H1 (cell line): ENCODE measurements around the gene CUTA. TPM values are rescaled to one million over a fixed set of nuclear protein-coding genes. Genes with fewer than 3 reads are reported as not detected.

Source experiments
- CTCF ChIA-PET: fragments of 300-600 bp; sonication (Branson Sonifier 250); formaldehyde crosslinking; loops from one replicate; lab custom pipeline; 2021; ENCODE audit not compliant: partially characterized antibody; lab: Charles Lee
- POLR2A ChIA-PET: fragments of 300-600 bp; sonication (Branson Sonifier 250); formaldehyde crosslinking; loops from one replicate; lab custom pipeline; 2021; ENCODE audit warnings: inconsistent platforms; ENCODE audit not compliant: partially characterized antibody; lab: Charles Lee
- DNase-seq, 2 experiments: peaks; one replicate each; pipeline versions ENCODE4 v3.0.0 to v3.0.0-alpha.2; 2010 to 2022; ENCODE audit warnings: low spot score in 2 of 2, low read depth in 1 of 2, mixed read lengths in 1 of 2
- FAIRE-seq: peaks from 2 replicates; lab custom pipeline; 2011; peaks lifted over from hg19 to GRCh38; lab: Jason Lieb, UNC
- H2AFZ ChIP-seq: 2 replicates; pipeline ENCODE4 v1.8.1; 2012; ENCODE audit warnings: low read length, inconsistent platforms
- H2AK5ac ChIP-seq: 2 replicates; pipeline ENCODE4 v1.6.1; 2013; ENCODE audit warnings: low read depth, low read length
- H2BK120ac ChIP-seq: replicated peaks from 2 replicates; pipeline ENCODE3; 2013; ENCODE audit warnings: low read depth, low read length, inconsistent platforms
- H2BK12ac ChIP-seq: 2 replicates; pipeline ENCODE4 v1.6.1; 2013; ENCODE audit warnings: low read depth, low read length
- H2BK15ac ChIP-seq: 2 replicates; pipeline ENCODE4 v1.6.1; 2013; ENCODE audit warnings: low read length
- H2BK20ac ChIP-seq: 2 replicates; pipeline ENCODE4 v1.6.1; 2013; ENCODE audit warnings: low read length
- H2BK5ac ChIP-seq: 2 replicates; pipeline ENCODE4 v1.6.1; 2013; ENCODE audit warnings: low read depth, low read length
- H3K14ac ChIP-seq: 2 replicates; pipeline ENCODE4 v1.6.1; 2013; ENCODE audit warnings: inconsistent platforms; ENCODE audit not compliant: insufficient read length
- H3K18ac ChIP-seq: 2 replicates; pipeline ENCODE4 v1.6.1; 2013; ENCODE audit warnings: low read length; ENCODE audit errors: extremely low read depth
- H3K23ac ChIP-seq: 2 replicates; pipeline ENCODE4 v1.6.1; 2013; ENCODE audit warnings: inconsistent platforms; ENCODE audit not compliant: insufficient read length
- H3K23me2 ChIP-seq: 2 replicates; pipeline ENCODE4 v1.6.1; 2013; ENCODE audit warnings: low read depth, low read length
- H3K27ac ChIP-seq: 2 replicates; pipeline ENCODE4 v1.6.1; 2011; ENCODE audit warnings: low read depth, low read length, inconsistent platforms
- H3K27me3 ChIP-seq, 4 experiments: replicated peaks in 1 of 4; 1 replicate in 1 of 4; 2 replicates in 3 of 4; pipeline versions ENCODE4 v1.6.1 to v1.8.1; 2011 to 2013; ENCODE audit warnings: low read length in 3 of 4, mild to moderate bottlenecking in 3 of 4, inconsistent platforms in 2 of 4, mixed read lengths in 2 of 4, moderate library complexity in 1 of 4; ENCODE audit not compliant: control insufficient read depth in 3 of 4, insufficient read depth in 3 of 4; ENCODE audit errors: extremely low read depth in 1 of 4
- H3K36me3 ChIP-seq, 4 experiments: 2 replicates each; pipeline versions ENCODE4 v1.6.1 to v1.8.1; 2011 to 2013; ENCODE audit warnings: mild to moderate bottlenecking in 4 of 4, low read length in 3 of 4, moderate library complexity in 2 of 4, control low read depth in 1 of 4, inconsistent platforms in 1 of 4; ENCODE audit not compliant: insufficient read depth in 4 of 4, control insufficient read depth in 2 of 4
- H3K4ac ChIP-seq: replicated peaks from 2 replicates; pipeline ENCODE3; 2013; ENCODE audit warnings: low read length, low read depth, mixed read lengths, inconsistent platforms; ENCODE audit not compliant: insufficient read length
- H3K4me1 ChIP-seq, 4 experiments: replicated peaks in 1 of 4; 1 replicate in 1 of 4; 2 replicates in 3 of 4; pipeline versions ENCODE4 v1.6.1 to v1.8.1; 2011 to 2013; ENCODE audit warnings: low read length in 3 of 4, inconsistent platforms in 2 of 4, mixed read lengths in 1 of 4; ENCODE audit not compliant: insufficient read depth in 4 of 4, control insufficient read depth in 3 of 4
- H3K4me2 ChIP-seq, 2 experiments: 2 replicates each; pipeline versions ENCODE4 v1.6.1 to v1.8.1; 2011 to 2013; ENCODE audit warnings: low read depth in 2 of 2, low read length in 2 of 2, control low read depth in 1 of 2, inconsistent platforms in 1 of 2, mild to moderate bottlenecking in 1 of 2; ENCODE audit not compliant: insufficient read depth in 1 of 2
- H3K4me3 ChIP-seq, 4 experiments: fragments of 200-600, 300-600 bp in 1 of 4; sonication (generic), shearing (Covaris generic), sonication (Bioruptor Twin) in 1 of 4; 2 replicates each; pipeline versions ENCODE4 v1.5.1 to v1.8.1; 2011 to 2016; ENCODE audit warnings: low read length in 4 of 4, low read depth in 3 of 4, control low read depth in 2 of 4, inconsistent platforms in 2 of 4, mild to moderate bottlenecking in 2 of 4, mixed read lengths in 1 of 4, moderate library complexity in 1 of 4; ENCODE audit not compliant: insufficient read depth in 2 of 4; ENCODE audit errors: extremely low read depth in 1 of 4
- H3K56ac ChIP-seq: replicated peaks from 2 replicates; pipeline ENCODE3; 2013; ENCODE audit warnings: low read depth, mild to moderate bottlenecking, mixed read lengths, low read length, inconsistent platforms; ENCODE audit not compliant: insufficient read length
- H3K79me1 ChIP-seq: 2 replicates; pipeline ENCODE4 v1.6.1; 2013; ENCODE audit warnings: low read depth, low read length, control low read depth
- H3K79me2 ChIP-seq, 2 experiments: 2 replicates each; pipeline versions ENCODE4 v1.6.1 to v1.8.1; 2012 to 2013; ENCODE audit warnings: low read length in 2 of 2, mild to moderate bottlenecking in 2 of 2, inconsistent platforms in 1 of 2; ENCODE audit not compliant: insufficient read depth in 2 of 2, control insufficient read depth in 1 of 2
- H3K9ac ChIP-seq, 4 experiments: replicated peaks in 1 of 4; 1 replicate in 1 of 4; 2 replicates in 3 of 4; pipeline versions ENCODE4 v1.6.1 to v1.8.1; 2011 to 2013; ENCODE audit warnings: low read depth in 3 of 4, low read length in 3 of 4, control low read depth in 2 of 4, mild to moderate bottlenecking in 2 of 4, moderate library complexity in 2 of 4, inconsistent platforms in 1 of 4; ENCODE audit errors: extremely low read depth in 1 of 4
- H3K9me3 ChIP-seq, 2 experiments: 2 replicates each; pipeline versions ENCODE4 v1.6.1 to v1.8.1; 2012 to 2013; ENCODE audit warnings: mild to moderate bottlenecking in 2 of 2, moderate library complexity in 2 of 2, control low read depth in 1 of 2, inconsistent platforms in 1 of 2, low read depth in 1 of 2, low read length in 1 of 2, mixed read lengths in 1 of 2; ENCODE audit not compliant: insufficient read depth in 2 of 2
- H4K20me1 ChIP-seq, 2 experiments: replicated peaks in 1 of 2; 2 replicates each; pipeline versions ENCODE3 to v1.8.1; 2011 to 2013; ENCODE audit warnings: inconsistent platforms in 2 of 2, low read length in 2 of 2, mild to moderate bottlenecking in 1 of 2; ENCODE audit not compliant: insufficient read depth in 2 of 2, control insufficient read depth in 1 of 2
- H4K5ac ChIP-seq: 2 replicates; pipeline ENCODE4 v1.6.1; 2013; ENCODE audit warnings: low read length, low read depth, mixed read lengths, inconsistent platforms; ENCODE audit not compliant: insufficient read length
- H4K8ac ChIP-seq: 2 replicates; pipeline ENCODE4 v1.8.0; 2013; ENCODE audit warnings: mild to moderate bottlenecking, moderate library complexity, low read length, inconsistent platforms; ENCODE audit not compliant: insufficient read depth; ENCODE audit errors: extremely low read depth
- H4K91ac ChIP-seq: replicated peaks from 2 replicates; pipeline ENCODE3; 2013; ENCODE audit warnings: low read length, mixed read lengths, inconsistent platforms; ENCODE audit not compliant: insufficient read length
- CEBPB ChIP-seq: IDR thresholded peaks from 2 replicates; pipeline ENCODE4 v1.6.1; 2012; ENCODE audit warnings: low read depth, low read length
- EP300 ChIP-seq, 2 experiments: IDR thresholded peaks; 1 replicate in 1 of 2; 2 replicates in 1 of 2; pipeline ENCODE4 v1.6.1; 2011 to 2012; ENCODE audit warnings: low read depth in 2 of 2, low read length in 2 of 2, mild to moderate bottlenecking in 2 of 2, borderline replicate concordance in 1 of 2, inconsistent platforms in 1 of 2, moderate library complexity in 1 of 2
- EZH2 ChIP-seq: fragments of 200-600 bp; sonication (generic); IDR thresholded peaks from 2 replicates; pipeline ENCODE4 v1.7.1; 2012; ENCODE audit warnings: low read depth, mild to moderate bottlenecking, moderate library complexity, low read length, inconsistent platforms; ENCODE audit not compliant: severe bottlenecking
- GABPA ChIP-seq: IDR thresholded peaks from 2 replicates; pipeline ENCODE4 v1.6.1; 2011; ENCODE audit warnings: mild to moderate bottlenecking, low read length, moderate library complexity, borderline replicate concordance; ENCODE audit not compliant: insufficient read depth
- JUN ChIP-seq: IDR thresholded peaks from 2 replicates; pipeline ENCODE4 v1.6.1; 2011; ENCODE audit warnings: low read depth, mild to moderate bottlenecking, improper control_type of control experiment, low read length
- JUND ChIP-seq: IDR thresholded peaks from 2 replicates; pipeline ENCODE4 v1.6.1; 2011; ENCODE audit warnings: mild to moderate bottlenecking, improper control_type of control experiment, low read length
- PHF8 ChIP-seq: fragments of 200-600 bp; sonication (generic); conservative IDR thresholded peaks from 2 replicates; pipeline ENCODE4 v1.7.1; 2012; ENCODE audit warnings: low read depth, mild to moderate bottlenecking, inconsistent platforms, low read length, moderate library complexity
- RBBP5 ChIP-seq: IDR thresholded peaks from 2 replicates; pipeline ENCODE4 v1.7.1; 2012; ENCODE audit warnings: low read depth, mild to moderate bottlenecking, inconsistent platforms, low read length, moderate library complexity, borderline replicate concordance
- RFX5 ChIP-seq: IDR thresholded peaks from 2 replicates; pipeline ENCODE4 v1.6.1; 2011; ENCODE audit warnings: low read depth, low read length, improper control_type of control experiment, borderline replicate concordance
- WGBS, 2 experiments: shearing (Covaris generic) in 1 of 2; methylation state at CpG; one replicate each; pipeline versions ENCODE4 v1.1.6 to v1.1.7; 2013 to 2015; ENCODE audit warnings: low lambda C conversion rate in 2 of 2, mixed read lengths in 2 of 2, inconsistent platforms in 1 of 2, low coverage in 1 of 2, missing lambda C conversion rate in 1 of 2; ENCODE audit not compliant: insufficient replicate concordance in 2 of 2, insufficient coverage in 1 of 2, insufficient read length in 1 of 2; ENCODE audit errors: extremely low coverage in 1 of 2, missing lambda C conversion rate in 1 of 2; 5-methylcytosine and 5-hydroxymethylcytosine counted together
- polyA plus RNA-seq, 7 experiments: library from polyadenylated mRNA; depleted of rRNA in 3 of 7; stranded (reverse) in 5 of 7; unstranded in 2 of 7; fragments of >200 nt in 5 of 7; fragments of 200-250 nt in 2 of 7; gene quantifications; 1 replicate in 5 of 7; 2 replicates in 1 of 7; 4 replicates in 1 of 7; pipeline versions ENCODE4 v1.2.1 to v1.2.3, GENCODE V29; 2011 to 2013; ENCODE audit warnings: missing spikeins in 2 of 7, mixed read lengths in 2 of 7
- total RNA-seq: library from RNA; stranded (reverse); fragmentation: NEBNext Ultra II Directional; extraction: Animal tissue kit (Norgen Biotek cat#: 25700); gene quantifications from 2 replicates; pipeline ENCODE4 v1.2.1, GENCODE V29; 2021
- TF ChIP-seq, protein P1 (sequence below), 3 experiments: IDR thresholded peaks; 1 replicate in 2 of 3; 2 replicates in 1 of 3; pipeline versions ENCODE4 v1.5.1 to v1.6.1; 2011; ENCODE audit warnings: low read length in 3 of 3, mild to moderate bottlenecking in 3 of 3, inconsistent platforms in 2 of 3, low read depth in 1 of 3, moderate library complexity in 1 of 3; ENCODE audit not compliant: insufficient read depth in 1 of 3; ENCODE audit errors: control extremely low read depth in 1 of 3

CUTA gene
- total and polyA plus RNA-seq, 2 of the 8 experiments (the other 6 are each of a cell fraction or from before 2014, with no cell fraction given): 297 to 460 TPM

DNA sequence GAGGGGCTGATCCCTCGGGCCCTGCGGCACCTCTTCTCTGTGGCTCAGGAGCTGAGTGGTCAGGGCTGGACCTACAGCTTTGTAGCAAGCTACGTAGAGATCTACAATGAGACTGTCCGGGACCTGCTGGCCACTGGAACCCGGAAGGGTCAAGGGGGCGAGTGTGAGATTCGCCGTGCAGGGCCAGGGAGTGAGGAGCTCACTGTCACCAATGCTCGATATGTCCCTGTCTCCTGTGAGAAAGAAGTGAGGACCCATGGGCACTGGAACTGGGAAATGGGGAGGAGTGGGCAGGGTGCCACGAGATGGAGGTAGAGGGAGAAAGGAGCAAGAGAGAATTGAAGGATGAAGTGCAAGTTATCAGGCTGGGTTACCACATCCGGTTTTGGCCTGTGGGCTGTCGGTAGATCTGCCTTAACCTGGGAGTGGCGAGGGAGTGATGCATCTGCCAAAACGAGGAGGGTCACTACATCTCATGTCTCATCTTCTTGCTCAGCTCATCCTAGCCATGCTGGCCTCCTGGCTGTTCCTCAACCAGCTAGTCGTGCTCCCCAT is 12.4 kb downstream of the CUTA start:
- POLR2A ChIA-PET: interaction anchor here (1.3 to 1.5 kb wide), 2 partner anchors 13 to 133 kb away, joined by 3 to 5 read pairs; partner anchors contain the start of gene KIFC1
- TF ChIP-seq EP300 (IDR thresholded peaks at IDR 0.05; ENCODE audit: borderline replicate concordance in 1 of 2, low read depth in 2 of 2, low read length in 2 of 2) (no peak), RBBP5 (no peak), CEBPB (no peak), JUN (no peak), JUND (no peak), GABPA (no peak), RFX5 (no peak), EZH2 (no peak), PHF8 (no peak)
- TF ChIP-seq, protein P1, sequence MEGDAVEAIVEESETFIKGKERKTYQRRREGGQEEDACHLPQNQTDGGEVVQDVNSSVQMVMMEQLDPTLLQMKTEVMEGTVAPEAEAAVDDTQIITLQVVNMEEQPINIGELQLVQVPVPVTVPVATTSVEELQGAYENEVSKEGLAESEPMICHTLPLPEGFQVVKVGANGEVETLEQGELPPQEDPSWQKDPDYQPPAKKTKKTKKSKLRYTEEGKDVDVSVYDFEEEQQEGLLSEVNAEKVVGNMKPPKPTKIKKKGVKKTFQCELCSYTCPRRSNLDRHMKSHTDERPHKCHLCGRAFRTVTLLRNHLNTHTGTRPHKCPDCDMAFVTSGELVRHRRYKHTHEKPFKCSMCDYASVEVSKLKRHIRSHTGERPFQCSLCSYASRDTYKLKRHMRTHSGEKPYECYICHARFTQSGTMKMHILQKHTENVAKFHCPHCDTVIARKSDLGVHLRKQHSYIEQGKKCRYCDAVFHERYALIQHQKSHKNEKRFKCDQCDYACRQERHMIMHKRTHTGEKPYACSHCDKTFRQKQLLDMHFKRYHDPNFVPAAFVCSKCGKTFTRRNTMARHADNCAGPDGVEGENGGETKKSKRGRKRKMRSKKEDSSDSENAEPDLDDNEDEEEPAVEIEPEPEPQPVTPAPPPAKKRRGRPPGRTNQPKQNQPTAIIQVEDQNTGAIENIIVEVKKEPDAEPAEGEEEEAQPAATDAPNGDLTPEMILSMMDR (IDR thresholded peaks at IDR 0.05; ENCODE audit: control extremely low read depth in 1 of 3, insufficient read depth in 1 of 3, low read depth in 1 of 3, low read length in 3 of 3): no peak

More for the DNA sequence above, 12.4 kb downstream of the CUTA start:
- no peak overlapping the region for H3K56ac ChIP-seq
- H3K14ac ChIP-seq: no peak overlapping the region
- H3K9me3 ChIP-seq: no peaks in the 10 kb centered on the region
- CTCF ChIA-PET: interaction anchor here (0.5 to 1.0 kb wide), 4 partner anchors 10 to 128 kb away, joined by 3 to 4 read pairs (median 3); partner anchors contain the start of gene B3GALT4
- H3K36me3 ChIP-seq: peaks cover 30 to 55% (median 47%) of the 10 kb centered on the region in 4 experiments
- no peak overlapping the region for H3K4me2 ChIP-seq
- H3K23me2 ChIP-seq: no peaks in the 10 kb centered on the region; the same call in 1 of the 2 replicates
- H2BK5ac ChIP-seq: no peak overlapping the region
- no peak overlapping the region for H2BK12ac ChIP-seq
- no peaks in the 10 kb centered on the region for H3K27me3 ChIP-seq
- no peak overlapping the region for H2BK20ac ChIP-seq
- H2BK15ac ChIP-seq: no peak overlapping the region
- DNase-seq (no peak), FAIRE-seq (no peak)
- no peak overlapping the region for H4K8ac ChIP-seq
- H4K5ac ChIP-seq: no peak overlapping the region
- H2BK120ac ChIP-seq: no peak overlapping the region
- H2AK5ac ChIP-seq: no peak overlapping the region
- no peak overlapping the region for H3K18ac ChIP-seq
- no peak overlapping the region for H3K4me3 ChIP-seq
- H3K4me1 ChIP-seq: peaks cover 0 to 2% (median 0%) of the 10 kb centered on the region in 4 experiments; a peak in 1 of 7 replicates
- 95% methylated on average over 15 of the region's 15 CpGs; no CpG with 5 or more reads in 1 of the 2 experiments for WGBS, 2 experiments
- H3K79me1 ChIP-seq: 0 out of 2 replicates have a peak, but pooled peaks cover 2% of the 10 kb centered on the region
- no peaks in the 10 kb centered on the region for H3K79me2 ChIP-seq
- H4K20me1 ChIP-seq: peaks cover 0 to 13% of the 10 kb centered on the region in 2 experiments
- no peak overlapping the region for H4K91ac ChIP-seq
- no peak overlapping the region for H2AFZ ChIP-seq
- no peak overlapping the region for H3K9ac ChIP-seq
- no peak overlapping the region for H3K27ac ChIP-seq
- no peak overlapping the region for H3K23ac ChIP-seq
- no peak overlapping the region for H3K4ac ChIP-seq
